Measurements from ENCODE around the gene SFI1.
"Not testable (repeated sequence)": the region's sequence is repeated elsewhere in the genome, so short reads cannot be mapped to it uniquely, and the experiment has no call there.

Gene SFI1

DNA sequence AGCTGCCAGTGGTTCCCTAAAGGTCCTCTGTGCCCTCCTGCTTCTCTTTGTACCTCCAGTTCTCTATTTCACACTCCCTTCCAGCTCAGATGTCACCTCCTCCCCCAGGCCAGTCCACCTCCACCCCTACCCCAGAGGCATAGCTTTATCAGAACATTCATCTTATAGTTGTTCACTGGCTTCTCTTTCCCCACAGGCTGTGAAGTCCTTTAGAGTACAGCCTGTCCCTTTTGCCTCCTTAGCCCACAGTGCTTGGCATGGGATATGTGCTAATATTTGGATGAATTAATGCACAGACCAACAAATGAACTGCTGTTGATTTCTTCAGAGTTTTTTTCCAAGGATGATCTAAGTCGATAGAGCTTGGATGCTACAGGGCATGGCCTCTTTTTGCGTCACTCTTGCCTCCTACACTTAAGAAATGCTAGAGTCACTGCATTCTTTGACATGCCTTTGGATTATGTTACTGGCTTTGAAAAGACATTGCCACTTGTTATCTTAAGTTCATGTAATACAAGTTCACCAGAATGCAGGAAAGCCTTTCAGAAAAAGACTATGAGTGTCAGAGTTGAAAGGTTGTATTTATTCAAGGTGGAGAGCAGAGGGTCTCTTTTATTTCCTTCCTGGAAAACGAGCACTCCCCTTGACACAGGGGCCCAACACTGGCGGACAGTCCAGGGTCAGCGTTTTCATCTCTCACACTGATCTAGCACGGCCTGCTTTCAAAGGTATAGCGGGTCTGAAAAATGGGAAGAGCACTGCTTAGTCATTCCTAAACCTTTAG is 90.0 kb downstream of the SFI1 start:
- DNase-seq (ENCODE audit: low read depth in 4 of 4, low spot score in 1 of 4), result no peak

DNA sequence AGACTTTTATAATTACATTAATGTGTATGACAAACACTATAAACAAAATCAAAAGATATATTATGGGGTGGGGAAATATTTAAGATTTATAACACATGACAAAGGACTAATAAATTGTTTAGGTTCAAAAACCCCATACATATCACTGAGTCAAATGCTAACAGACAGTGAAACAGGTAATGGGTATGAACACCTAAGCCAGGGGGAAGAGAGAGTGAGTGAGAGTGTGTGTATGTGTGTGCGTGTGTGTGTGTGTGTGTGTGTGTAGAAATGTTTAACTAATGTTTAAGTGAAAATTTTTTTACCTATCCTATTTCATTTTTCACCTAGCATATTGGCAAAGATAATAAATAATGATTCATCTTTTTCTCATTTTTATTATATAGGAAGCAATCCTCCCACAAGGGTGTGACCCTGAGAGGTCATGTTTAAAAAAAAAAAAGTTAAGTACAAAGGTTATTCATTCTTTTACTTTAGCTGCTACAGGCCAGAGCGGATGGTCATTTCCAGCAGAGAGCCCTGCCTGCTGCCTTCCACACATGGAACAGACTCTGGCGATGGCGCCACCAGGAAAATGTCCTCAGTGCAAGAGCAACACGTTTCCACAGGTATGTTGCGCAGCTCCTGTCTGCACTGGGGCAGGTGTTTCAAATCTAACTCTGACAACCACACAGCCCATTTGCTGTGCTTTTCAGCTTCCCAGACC is 92.8 kb downstream of the SFI1 start:
- DNase-seq (ENCODE audit: low read depth in 4 of 4, low spot score in 1 of 4), result no peak

DNA sequence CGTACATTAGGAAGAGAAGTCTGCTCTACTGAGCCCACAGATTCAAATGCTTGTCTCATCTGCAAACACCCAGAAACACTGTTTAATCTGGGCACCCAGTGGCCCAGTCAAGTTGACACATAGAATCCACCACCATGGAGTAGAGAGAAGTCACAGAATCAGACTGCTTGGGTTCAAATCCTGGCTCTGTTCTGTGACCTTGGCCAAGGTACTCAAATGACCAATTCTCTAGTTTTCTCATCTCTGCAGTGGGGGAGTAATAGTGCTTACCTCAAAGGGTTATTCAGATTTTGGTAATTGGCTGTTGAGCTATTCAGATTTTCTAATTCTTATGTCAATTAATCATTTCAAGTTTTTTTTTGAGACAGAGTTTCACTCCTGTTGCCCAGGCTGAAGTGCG is 93.8 kb downstream of the SFI1 start:
- not testable (repeated sequence) for DNase-seq (ENCODE audit: low read depth in 4 of 4, low spot score in 1 of 4)

DNA sequence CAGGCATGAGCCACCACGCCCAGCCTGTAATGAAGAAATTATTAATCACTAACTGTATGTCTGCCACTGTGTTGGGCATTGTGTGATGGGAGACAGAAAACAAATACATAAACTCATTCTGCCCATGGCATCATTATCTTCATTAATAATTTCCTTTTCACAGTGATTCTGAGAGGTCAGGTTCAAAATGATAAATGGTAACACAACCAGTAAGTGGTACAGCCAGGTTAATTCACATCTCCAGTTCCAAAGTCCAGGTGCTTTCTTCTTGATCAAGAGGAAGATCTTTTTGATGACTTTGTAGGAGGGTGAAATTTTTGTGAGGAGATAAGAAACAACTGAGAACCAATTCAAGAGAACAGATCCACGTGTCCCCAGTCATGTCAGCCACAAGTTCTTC is 98.9 kb downstream of the SFI1 start:
- no peak for DNase-seq (ENCODE audit: low read depth in 4 of 4, low spot score in 1 of 4)

DNA sequence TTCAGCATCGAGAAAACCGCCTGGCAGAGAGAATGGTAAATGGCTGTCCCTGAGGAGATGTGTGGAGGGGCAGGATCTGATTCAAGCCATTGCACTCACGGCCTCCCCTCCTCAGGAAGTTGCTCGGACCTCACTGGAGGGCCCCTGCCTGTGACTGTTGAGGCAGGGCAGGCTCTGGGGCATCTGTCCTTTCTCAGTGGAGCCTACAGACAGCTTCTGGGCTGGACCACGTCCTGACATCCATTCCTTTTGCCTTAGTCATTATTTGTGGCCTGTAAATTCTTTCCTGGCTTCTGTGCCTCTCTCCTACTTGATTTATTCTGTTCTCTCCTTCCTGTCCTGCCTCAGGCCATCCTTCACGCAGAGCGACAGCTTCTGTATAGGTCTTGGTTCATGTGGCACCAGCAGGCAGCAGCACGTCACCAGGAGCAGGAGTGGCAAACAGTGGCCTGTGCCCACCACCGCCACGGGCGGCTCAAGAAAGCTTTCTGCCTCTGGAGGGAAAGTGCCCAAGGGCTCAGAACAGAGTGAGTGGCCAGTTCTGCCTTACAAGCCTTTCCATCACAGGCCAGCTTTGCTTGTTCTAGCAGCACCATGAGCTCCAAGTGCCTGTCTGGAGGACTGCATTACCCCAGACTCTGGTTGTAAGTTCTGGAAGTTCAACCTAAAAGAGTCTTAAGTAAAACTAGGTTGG is 106.1 kb downstream of the SFI1 start:
- no peak for DNase-seq (ENCODE audit: low read depth in 4 of 4, low spot score in 1 of 4)

DNA sequence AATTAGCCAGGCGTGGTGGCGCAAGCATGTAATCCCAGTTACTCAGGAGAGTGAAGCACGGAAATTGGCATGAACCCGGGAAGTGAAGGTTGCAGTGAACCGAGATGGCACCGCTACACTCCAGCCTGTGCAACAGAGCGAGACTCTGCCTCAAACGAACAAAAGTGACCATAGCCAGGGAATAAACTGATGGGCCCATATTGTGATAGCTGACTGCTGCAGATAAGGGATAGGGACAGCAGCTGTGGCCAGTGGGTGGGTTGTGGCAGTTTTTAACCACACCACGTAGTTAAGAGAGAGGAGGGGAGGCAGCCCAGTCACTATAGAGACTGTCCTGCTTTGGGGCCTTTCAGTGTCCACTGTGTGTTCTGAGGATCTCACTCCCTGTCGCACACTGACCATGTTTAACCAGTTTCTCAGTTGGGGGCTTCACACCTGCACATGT is 106.8 kb downstream of the SFI1 start:
- no peak for DNase-seq (ENCODE audit: low read depth in 4 of 4, low spot score in 1 of 4)

DNA sequence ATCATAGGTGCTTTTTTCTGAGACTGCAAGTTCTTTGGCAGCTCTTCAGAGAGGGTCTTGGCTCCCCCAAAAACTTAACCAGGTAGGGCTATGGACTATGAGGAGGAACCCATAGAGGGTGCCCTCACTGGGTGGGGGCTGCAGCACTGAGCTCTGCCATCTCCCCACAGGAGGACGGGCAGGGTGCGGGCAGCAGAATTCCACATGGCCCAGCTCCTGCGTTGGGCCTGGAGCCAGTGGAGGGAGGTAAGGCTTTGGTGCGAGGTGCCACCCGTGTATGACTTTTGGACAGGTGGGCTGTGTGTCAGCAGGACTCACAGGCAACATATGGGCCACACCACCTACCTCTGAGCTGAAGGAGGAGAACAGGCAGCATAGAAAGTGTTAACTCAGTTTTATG is 107.2 kb downstream of the SFI1 start:
- DNase-seq (ENCODE audit: low read depth in 4 of 4, low spot score in 1 of 4), result no peak

DNA sequence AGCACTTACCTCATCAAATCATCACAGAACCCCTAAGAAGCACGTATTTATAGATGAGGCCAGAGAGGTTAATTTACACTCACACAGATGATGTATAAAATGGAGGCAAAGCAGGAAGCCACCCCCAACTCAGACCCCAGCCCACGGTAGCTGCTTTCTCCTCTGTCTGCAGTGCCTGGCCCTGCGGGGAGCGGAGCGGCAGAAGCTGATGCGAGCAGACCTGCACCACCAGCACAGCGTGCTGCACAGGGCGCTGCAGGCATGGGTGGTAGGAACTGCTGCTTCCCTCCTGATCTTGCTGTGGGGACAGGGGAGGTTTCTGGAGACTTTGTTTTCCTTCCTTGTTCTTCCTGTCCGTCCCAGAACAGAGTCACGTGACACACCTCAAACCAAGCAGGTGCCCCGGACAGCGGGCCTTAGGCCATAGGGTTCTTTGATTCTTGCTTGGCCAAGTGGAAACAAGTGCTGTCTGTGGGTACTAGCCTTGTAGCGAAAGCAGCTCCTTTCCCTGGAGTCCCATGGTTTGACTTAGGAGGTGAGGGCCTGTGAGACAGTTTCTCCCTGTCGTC is 107.9 kb downstream of the SFI1 start:
- no peak for DNase-seq (ENCODE audit: low read depth in 4 of 4, low spot score in 1 of 4)

DNA sequence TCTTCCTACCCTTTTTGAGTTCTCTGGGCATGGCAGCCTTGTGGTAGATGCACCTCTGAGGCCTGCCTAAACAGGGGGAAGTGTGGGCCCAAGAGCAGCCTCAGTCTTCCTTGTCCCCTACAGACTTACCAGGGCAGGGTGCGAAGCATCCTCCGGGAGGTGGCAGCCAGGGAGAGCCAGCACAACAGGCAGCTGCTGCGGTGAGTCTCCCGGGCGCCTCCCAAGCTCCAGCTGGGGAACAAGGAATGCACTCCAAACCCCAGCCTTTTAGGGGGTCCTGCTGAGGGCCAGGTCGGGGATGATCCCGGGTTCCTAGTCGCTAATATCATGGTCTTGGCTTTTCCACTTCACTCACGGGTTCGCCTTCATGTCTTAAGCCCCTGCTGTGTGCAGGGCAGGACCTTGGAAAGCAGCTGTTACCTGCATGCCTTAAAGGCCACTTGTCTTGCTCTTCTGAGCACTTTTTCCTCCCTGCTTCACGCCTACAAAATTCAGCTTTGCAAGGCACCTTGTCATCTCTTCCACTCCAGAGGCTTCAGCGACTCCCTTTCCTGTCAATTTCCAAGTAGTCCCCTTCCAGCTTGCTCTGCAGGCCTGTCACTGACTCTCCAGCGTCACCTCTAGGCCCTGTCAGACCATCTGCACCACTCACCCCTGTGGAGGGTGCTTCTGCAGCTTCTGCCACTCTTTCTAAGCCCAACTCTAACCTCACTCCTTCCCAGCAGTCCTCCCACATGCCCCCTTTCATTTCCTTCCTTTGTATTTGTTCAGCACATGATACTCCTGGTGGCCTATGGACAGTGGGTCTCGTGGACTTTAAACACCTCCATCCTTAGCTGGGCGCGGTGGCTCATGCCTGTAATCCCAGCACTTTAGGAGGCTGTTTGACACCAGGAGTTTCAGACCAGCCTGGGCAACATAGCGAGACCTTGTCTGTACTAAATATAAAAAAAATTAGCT is 108.7 kb downstream of the SFI1 start:
- no peak for DNase-seq (ENCODE audit: low read depth in 4 of 4, low spot score in 1 of 4)

DNA sequence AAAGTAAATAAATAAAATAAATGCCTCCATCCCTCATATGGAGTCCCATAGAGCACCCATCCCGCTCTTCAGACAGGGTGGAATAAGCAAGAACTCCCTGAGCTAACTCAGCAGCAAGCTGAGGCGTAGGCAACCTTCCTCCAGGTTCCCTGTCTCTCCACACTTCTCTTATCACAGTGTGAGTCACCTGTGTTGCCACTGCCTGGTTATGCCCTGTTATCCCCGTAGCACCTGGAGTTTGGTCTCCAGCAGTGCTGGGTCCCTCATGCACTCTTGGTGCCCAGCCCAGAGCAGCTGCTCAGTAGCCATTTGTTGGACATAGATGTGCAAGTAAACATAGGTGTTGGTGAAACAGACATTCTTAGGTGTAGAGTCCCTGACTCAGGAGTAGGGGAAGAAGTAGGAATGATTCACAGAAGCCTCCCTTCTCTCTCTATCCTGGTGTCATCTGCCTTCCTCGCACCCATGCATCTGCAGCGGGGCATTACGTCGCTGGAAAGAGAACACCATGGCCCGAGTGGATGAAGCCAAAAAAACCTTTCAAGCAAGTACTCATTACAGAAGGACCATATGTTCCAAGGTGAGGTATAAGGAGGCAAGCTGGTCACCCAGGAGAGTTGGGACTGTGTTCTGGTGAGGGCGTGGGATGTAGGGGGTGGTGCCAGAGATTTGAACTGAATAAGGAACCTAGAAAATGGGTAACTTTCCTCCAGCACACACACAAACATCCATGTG is 109.7 kb downstream of the SFI1 start:
- DNase-seq (ENCODE audit: low read depth in 4 of 4, low spot score in 1 of 4), result no peak

DNA sequence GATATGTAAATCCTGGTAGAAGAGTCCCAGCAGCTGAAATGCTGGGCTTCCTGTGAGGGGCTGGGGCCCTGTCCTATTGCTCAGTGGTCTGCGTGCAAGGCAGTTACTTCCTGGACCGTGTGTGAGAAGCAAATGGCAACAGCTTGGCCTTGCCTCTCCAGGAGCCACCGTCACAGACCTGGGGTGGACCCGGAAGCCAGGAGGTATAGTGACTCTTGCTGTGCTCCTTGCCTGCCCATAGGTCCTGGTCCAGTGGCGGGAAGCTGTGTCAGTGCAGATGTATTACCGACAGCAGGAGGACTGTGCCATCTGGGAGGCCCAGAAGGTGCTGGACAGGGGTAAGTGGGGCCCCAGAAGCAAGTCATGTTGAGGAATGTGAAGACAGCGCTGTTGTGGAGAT is 111.4 kb downstream of the SFI1 start:
- DNase-seq (ENCODE audit: low read depth in 4 of 4, low spot score in 1 of 4), result no peak

DNA sequence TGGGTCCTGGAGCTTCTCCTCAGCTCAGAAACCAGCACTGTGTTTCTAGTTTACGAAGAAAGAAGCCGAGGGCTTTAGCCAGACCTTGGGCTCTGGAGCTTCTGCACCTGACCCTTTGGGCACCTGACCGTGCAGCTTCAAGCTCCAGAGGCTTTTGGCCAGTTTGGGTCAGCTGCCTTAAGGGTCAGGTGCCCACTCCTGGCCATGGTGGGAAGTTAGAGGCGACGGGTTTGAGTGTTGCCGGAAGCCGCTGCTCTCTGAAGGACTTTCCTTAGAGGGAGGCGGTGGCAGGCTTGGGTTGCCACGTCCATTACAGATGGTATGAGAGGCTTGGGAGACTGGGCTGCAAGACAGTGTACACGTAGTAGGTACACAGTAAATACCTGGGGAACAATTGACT is 113.4 kb downstream of the SFI1 start:
- DNase-seq (ENCODE audit: low read depth in 4 of 4, low spot score in 1 of 4), result no peak

DNA sequence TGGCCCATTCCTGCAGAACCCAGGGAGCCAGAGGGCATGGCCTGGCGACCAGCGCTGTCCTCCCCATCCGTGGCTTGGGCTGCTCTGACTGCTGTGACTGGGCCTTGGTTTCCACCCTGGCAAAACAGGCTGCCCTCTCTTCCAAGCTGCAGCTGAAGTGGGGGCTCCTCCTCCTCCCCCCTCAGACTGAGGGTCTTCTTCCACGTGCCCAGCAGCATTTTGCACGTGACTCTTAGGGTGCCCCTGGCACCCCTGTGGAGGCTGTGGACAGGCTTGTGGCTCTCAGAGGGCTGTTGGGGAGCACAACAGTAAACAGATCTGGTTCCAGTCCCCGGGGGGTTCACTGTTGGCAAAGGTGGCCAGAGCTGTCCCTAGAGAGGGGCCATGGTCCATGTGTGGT is 114.3 kb downstream of the SFI1 start:
- no peak for DNase-seq (ENCODE audit: low read depth in 4 of 4, low spot score in 1 of 4)

DNA sequence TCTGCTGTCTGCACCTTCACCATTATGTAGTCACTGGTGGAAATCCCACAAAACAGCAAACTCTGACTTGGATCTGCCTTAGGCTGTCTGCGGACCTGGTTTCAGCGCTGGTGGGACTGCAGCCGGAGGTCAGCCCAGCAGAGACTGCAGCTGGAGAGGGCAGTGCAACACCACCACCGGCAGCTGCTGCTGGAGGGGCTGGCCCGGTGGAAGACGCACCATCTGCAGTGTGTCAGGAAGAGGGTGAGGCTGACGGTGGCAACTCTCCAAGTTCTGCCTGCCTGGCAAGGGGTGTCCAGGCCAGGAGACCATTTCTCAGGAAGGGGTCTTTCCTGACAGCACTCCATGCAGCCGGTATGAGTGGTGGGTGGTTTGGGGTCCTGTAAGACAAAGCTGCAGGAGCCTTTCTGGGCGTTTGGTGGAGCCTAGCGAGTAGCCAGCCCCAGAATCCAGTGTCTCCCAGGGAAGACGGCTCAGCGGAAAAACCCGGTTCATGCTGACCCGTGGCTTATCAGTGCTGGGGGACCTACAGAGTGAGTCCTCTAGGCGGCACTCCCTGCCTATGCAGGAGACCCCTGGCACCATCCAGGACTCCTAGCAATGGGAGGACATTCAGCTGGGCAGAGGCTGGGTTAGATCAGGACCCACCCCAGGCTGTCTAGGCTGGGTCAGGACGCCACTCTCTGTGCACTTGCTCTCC is 114.9 kb downstream of the SFI1 start:
- DNase-seq (ENCODE audit: low read depth in 4 of 4, low spot score in 1 of 4), result no peak

DNA sequence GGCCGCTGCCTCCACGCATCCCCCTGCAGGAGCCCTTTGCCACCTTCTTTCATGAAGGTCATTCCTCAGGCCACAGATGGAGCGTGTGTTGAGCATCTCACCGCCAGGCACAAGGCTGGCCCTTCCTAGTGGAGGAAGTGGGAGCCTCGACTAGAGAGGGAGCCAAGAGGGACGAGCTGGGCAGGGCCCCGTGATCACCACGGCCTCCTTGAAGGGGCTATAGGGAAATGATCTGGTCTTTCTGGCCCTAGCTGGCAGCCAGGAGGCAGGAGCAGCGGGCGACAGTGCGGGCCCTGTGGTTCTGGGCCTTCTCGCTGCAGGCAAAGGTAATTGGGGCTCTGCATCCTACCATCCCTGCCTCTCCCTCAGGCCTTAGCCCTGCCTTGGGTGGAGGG is 116.6 kb downstream of the SFI1 start:
- DNase-seq (ENCODE audit: low read depth in 4 of 4, low spot score in 1 of 4), result no peak

DNA sequence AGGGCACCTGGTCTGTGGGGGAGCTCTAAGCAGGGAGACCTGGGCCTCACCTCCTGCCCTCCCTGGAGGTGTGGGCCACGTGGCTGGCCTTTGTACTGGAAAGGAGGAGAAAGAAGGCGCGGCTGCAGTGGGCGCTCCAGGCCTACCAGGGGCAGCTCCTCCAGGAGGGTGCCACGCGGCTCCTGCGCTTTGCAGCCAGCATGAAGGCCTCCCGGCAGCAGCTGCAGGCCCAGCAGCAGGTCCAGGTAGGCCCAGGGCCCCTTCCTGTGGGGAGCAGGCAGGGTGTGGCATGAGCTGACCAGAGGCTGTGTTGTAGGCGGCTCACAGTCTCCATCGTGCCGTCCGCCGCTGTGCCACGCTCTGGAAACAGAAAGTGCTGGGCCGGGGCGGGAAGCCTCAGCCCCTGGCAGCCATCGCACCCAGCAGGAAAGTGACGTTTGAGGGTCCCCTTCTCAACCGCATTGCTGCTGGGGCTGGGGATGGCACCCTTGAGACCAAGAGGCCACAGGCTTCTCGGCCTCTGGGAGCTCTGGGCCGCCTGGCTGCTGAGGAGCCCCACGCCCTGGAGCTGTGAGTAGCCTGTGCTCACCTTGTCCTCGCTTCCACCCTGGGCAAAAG is 117.1 kb downstream of the SFI1 start:
- no peak for DNase-seq (ENCODE audit: low read depth in 4 of 4, low spot score in 1 of 4)

DNA sequence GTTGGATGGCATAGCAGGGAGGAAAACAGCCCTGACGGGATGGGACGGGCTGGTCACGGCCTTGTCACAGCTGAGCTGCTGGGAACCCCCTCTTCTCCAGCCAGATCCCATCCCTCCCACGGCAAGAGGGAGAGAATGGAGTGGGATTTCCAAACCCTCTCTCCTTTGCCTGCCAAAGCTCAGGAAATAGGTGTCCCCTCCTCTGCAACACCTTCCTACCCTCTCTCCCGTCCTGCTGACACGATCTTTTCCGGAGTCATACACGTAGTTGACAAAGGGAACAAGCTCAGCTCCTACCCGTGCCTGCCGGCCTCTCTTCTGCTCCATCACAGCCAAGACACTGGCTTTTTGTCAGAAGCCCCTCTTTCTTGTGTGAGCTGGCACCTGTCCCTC is 117.6 kb downstream of the SFI1 start:
- no peak for DNase-seq (ENCODE audit: low read depth in 4 of 4, low spot score in 1 of 4)

DNA sequence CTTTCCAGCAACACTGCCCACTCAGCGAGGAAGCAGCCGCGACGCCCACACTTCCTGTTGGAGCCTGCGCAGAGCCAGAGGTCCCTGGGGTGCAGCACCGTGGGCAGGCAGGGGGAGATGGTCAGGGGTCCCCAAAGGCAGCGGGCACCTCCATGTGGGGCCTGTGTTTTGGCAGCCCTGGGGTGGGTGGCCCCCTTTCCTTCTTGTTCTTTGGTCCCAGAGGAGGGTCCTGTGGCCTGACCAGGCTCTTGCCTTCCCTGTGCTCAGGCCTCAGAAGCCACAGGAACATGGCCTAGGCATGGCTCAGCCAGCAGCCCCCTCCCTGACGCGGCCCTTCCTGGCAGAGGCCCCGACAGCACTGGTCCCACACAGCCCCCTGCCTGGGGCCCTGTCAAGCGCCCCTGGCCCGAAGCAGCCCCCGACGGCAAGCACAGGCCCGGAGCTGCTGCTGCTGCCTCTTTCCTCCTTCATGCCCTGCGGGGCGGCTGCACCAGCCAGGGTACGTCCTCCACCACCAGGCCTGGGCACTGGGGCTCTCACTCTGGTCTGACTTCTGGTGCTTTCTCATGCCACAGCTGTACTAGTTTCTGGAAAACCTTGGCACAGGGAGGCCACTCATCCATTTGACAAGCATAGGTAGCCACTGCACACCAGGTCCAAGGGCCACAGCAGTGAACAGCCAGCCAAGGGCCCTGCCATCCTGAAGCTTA is 118.6 kb downstream of the SFI1 start:
- no peak for DNase-seq (ENCODE audit: low read depth in 4 of 4, low spot score in 1 of 4)
